GM19467 (cell line): Measurements from ENCODE around the gene SELPLG.
"Not testable (repeated sequence)": the region's sequence is repeated elsewhere in the genome, so short reads cannot be mapped to it uniquely, and the experiment has no call there.

Experiments used
- ATAC-seq: cut with Tn5 transposase; IDR thresholded peaks from one replicate; pipeline ENCODE4 v1.9.1; 2021; ENCODE audit warnings: mild to moderate bottlenecking, moderate library complexity; ENCODE audit not compliant: unreplicated experiment

The SELPLG gene

DNA sequence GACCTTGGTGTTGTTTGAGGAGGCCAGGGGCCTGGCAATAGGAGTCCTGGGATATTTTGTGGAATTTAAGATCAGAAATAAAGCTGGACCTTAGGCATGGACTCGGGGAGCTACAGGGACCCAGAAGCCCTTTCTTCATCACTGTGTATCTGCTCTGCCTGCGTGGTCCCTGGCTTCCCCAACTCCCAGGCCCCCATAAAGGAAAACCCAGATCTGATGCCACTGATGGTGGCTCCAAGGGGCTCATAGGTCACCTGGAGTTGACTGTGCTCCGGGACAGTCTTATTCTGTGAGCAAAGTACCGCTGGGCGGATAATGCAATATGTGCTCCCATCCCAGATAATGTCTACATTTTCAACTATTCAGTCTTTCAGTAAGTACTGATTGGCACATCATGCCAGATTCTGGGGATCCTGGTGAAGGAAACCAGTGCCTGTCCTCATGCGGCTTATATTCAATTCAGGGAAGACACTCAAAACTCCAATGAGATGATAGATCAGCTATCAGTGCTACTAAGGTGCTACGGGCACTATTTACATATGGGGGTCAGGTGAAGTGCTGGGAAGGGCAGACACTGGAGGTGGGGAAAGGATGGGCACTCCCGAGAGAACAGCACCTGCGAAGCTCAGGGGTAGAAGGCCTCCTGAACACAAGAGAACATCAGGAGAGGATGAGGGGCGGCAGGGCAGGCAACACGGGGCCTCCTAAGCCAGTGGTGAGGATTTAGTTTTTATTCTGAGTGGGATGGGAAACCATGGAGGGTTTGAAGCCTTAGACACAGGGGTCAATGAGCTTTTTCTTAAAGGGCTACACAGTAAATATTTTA lies 5.5 kb upstream of the SELPLG start:
- no peak for ATAC-seq

DNA sequence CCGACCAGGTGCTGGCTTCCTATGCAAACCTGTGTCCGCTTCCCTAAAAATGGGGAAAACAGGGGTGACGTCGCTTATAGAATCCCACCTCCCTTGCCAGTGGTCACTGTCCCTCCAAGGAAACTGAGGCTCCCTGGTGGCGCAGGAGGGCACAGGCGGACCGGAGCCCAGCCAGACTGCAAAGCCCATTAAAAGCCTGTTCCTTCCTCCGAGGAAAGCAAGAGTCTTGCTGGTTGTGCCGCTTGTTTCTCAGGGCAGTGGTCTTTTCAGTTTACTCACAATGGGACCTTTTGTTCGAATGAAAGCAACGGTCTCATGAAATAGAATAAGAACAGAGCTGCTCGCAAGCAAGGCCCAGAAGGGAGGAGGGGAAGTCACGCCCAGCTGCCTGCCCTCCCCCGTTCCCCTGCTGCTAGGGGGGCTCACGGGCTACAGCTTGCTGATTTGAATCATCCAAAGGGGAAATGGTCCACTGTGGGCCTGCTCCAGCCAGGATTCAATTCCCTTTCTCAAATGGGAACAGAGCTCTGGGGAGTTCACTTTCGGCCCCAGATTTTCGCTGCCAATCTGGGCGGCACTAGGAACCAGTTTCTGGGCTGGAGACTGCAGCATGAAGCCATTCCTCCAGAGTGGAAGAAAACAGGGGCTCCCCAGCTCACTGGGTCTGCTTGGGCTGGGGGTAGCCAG lies 4.6 kb upstream of the SELPLG start:
- no peak for ATAC-seq

DNA sequence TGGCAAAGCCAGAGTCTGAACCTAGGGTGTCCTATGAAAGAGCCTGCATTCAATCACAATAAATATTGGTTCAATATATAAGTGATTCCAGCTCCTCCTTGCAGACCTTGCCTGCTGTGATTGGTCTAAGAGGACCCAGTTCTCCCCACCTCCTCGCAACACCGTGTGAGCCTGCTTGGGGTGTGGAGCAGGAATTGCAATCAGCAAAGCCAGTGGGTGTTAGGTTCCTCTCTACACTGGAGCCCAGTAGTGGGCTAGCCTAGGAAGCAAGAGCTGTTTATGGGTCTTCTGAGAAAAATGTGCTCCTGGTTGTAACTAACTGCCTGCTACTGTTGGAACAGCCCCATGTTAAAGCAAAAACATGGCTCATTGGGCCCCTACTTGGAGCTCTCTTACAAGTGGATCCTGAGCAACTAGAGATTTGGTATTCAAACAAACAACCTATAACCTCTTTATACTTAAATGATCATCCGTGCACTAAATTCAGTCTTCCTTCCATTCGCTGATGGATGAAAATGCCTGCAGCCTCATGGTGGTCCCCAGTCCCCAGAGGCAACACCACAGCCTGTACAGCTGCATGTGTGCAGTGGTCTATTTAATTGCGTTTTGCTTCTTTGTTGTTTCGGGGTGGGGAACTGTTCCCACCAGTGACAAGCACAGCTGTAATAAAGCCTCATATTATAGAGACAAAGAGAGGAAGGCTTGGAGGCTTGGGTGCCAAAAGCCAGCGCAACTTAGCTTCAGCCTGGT lies 3.7 kb upstream of the SELPLG start:
- no peak for ATAC-seq

DNA sequence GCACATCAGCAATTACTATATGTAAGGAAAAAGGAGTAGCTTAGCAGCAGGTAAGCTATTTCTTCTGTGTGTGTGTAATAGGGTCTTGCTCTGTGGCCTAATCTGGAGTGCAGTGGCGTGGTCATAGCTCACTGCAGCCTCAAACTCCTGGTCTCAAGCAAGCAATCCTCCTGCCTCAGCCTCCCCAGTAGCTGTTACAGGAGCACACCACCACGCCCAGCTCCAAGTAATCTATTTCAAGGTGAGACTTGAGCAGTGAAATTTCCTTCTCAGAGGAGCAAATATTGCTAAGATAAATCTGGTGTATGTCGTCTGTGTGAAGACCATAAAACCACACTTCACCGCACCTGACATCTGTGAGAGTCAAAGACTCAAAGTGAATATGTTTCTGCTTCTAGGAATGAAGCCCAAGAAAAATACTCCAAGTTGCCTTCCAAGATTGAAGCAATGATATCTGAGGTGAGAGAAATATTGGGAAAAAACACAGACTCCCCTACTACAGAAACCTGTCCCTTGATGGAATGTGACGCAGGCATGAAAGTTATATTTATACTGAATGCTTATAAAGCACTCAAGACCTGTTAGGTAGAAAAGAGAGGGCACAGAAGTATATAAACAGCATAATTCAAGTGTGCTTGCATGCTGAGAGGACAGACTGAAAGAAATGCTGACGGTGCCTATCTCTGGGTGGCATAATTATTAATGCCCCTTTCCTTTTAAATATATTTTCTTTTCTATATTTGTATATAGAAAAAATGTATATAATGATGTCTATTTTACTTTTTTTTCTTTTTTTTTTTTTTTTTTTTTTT lies 2.5 kb upstream of the SELPLG start:
- peak; percentile 0 for ATAC-seq

DNA sequence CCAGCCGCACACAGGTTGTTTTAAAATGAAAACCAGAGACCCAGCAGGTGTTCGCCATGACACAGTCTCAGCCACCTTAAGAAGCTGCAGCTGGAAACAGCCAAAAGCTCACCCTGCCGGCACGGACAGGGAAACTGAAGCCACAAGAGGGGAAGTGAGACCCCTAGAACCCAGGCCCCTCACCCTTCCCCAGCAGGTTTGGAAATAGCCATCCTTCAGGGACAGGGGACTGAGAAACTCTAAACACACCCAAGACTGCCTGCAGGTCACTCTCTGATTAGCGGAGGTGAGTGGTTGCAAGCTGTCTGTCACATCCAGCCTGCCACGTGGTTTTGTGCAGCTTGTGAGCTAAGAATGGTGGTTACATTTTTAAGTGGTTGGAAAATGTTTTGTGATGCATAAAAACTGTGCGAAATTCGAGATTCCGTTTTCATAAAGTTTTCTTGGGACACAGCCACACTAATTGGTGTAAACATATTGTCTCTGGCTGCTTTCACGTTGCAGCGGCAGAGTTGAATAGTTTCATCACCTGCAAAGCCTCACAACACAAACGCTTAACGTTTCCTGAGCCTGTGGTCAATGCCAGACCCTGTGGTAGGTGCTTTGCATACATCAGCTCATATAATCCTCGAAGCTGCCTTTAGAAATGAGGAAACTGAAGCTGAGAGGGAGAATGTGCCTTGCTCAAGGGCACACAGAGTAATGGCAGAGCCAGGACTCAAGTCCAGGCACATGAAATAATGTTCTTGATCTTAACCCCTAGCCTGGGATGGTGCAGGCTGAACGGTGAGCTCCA lies 1.7 kb upstream of the SELPLG start:
- ATAC-seq = peak; percentile 53

DNA sequence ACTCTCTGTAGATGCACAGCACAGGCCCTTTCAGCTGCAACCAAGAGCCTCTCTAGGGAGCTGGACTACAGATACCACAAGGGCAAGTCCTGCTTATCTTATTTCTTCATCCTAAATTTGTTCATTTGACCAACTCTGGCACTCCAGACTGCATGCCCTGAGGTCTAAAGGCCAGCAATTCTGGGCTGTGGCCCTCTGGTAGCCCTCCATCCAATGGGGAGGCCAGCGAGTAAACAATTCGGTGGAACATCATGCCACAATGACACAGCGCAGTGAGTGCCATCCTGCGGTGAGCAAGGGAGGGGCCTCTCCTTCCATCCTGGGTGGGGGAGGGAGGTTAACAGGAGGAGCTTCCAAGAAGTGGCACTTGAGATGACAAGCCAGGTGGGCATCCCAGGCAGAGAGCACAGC lies 652 bp upstream of the SELPLG start:
- ATAC-seq = no peak

DNA sequence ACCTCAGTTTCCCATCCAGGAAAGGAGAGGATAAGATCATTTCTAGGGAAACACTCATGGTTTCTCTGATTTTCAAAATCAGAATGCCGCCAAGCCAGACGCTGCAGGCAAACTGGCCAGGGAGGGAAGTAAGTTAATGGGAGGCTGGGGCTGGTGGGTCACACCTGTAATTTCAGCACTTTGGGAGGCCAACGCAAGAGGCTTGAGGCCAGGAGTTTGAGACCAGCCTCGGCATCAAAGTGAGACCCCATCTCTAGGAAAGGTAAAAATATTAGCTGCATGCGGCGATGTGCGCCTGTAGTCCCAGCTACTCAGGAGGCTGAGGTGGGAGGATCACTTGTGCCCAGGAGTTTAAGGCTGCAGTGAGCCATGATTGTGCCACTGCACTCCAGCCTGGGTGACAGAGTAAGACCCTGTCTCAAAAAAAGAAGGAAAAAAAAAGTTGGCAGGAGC lies 587 bp downstream of the SELPLG start:
- no peak for ATAC-seq

DNA sequence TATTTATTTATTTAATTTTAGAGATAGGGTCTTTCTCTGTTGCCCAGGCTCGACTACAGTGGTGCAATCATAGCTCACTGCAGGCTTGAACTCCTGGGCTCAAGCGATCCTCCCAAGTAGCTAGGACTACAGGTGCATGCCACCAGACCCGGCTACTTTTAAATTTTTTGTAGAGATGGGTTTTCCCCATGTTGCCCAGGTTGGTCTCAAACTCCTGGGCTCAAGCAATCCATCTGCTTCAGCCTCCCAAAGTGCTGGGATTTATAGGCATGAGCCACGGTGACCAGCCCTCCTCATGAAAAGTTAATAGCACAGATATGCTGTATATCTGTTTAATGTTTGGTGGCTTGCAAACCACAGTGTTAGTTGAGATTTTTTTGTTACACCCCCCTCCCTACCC lies 2.4 kb downstream of the SELPLG start:
- not testable (repeated sequence) for ATAC-seq

DNA sequence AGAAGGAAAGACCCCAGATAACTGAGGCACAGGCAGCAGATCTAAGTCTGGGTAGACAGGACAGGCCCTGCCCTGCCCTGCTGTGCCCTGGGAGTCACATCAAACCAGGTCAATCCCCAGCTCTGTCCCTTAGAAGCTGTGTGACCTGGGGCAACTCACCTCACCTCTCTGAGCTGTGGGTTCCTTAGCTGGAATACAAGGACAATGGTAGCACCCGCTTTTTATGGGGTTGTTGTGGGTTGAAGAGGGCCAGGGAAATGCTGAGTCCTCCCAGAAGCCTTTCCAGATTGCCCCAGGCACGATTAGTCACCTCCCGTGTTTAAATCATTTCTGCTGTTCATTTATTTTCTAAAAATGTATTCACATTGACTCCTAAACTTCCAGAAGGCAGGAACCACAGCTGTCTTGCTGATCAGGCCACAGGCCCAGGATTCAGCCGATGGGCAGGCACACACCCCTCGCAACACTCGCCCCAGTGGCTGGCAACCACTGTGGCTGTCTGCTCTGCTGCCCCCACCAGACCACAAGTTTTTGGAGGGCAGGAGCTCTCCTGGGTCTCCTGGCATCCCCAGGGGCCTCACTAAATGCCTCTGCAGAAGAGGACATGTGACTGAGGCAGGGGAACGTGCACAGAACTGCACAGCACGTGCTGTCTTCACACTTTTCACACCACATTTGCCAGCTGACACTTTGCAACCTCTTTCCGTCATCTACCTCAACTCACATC lies 3.0 kb downstream of the SELPLG start:
- ATAC-seq = no peak

DNA sequence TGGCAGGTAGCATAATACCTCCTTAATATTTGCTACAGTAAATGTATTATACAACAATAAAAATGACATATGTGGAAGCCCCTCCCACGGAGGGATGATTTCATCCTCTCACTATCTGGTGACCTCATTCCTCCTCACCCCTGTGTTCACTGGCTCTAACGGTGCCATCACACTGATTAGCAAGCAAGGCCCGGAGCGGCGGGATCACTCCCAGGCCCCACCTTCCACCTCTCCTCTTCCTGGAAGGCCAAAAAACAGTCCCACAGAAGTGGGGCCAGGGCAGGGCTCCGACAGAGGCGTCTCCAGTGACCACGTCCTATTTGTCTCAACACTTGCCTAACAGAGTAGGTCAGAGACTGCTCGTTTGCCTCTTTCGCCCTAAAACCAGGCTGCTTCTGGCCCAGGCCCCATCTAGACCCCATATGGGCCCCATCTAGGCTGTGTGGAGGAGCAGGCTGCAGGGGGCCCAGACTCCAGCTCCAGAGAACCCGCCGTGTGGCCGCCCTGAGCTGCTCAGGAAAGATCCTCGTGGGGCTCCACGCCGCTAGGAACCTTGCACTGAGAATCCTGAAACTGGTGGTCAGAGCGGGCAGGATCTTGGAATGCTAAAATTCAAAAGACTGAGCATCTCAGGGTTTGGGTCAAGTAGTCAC lies 3.7 kb downstream of the SELPLG start:
- no peak for ATAC-seq

DNA sequence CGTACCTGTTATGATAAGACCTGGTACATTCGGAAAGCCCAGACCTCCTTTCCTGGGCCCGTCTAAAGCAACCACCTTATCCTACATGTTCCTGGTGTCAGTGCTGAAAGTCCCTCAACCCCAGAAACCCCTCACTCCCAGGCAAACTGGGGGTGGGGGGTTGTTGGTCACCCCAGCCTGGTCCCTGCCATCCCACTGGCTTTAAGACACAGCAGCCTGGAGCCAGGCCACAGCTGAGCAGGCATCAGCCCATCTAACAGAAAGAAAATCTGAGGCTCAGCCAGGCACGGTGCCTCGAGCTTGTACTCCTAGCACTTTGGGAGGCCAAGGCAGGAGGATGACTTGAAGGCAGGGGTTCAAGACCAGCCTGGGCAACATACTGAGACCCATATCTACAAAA lies 4.5 kb downstream of the SELPLG start:
- no peak for ATAC-seq

DNA sequence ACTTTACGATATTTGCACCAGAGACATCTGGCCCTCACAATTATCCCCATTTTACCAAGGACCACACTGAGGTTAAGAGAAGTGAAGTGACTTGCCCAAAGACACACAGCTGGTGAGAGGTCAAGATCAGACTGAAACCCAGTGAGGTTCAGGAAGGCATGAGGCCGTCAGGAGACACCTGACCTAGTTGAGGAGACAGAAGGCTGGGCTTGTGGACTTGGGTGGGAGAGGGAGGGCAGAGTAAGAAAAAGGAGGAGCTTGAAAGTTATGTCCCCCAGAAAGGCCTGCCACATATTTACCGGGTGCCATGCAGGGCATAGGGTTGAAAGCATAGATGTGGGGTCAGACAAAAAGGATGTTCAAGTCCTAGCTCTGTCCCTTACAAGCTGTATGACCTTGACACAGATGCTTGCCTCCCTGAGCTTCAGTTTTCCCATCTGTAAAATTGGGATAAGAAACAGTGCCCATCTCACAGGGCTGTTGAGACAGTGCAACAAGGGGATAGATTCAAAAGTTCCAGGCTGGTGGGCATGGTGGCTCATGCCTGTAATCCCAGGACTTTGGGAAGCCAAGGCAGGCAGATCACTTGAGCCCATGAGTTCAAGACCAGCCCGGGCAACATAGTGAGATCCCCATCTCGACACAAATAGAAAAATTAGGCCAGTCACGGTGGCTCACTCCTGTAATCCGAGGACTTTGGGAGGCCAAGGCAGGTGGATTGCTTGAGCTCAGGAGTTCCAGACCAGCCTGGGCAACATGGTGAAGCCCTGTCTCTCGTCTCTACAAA lies 6.4 kb downstream of the SELPLG start:
- ATAC-seq = no peak

DNA sequence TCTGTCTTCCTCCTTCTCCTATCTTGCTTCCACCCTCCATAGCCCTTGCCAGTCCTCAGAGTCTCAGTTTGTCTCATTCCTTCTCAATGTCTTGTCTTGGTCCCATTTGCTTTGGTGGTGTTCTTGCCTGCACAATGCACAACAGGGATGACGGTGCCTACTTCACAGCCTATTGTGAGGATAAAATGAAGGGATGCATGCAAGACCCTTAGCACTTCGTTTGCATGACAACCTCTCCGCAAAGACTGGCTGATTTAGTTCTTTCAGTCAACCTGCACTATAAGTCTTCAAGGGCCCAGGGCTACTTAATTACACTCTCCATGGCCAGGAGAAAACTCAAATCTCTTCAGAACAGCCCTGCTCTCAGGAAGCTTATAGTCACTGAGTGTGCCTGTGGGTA lies 8.5 kb downstream of the SELPLG start:
- ATAC-seq = no peak

DNA sequence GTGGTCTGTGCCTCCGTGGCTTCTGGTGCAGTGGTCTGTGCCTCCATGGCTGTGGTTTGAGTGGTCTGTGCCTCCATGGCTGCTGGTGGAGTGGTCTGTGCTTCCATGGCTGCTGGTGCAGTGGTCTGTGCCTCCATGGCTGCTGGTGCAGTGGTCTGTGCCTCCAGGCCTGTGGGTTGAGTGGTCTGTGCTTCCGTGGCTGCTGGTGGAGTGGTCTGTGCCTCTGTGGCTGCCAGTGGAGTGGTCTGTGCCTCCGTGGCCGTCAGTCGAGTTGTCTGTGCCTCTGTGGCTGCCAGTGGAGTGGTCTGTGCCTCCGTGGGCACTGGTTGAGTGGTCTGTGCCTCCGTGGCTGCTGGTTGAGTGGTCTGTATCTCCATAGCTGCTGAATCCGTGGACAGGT lies 10.1 kb downstream of the SELPLG start:
- ATAC-seq = no peak

DNA sequence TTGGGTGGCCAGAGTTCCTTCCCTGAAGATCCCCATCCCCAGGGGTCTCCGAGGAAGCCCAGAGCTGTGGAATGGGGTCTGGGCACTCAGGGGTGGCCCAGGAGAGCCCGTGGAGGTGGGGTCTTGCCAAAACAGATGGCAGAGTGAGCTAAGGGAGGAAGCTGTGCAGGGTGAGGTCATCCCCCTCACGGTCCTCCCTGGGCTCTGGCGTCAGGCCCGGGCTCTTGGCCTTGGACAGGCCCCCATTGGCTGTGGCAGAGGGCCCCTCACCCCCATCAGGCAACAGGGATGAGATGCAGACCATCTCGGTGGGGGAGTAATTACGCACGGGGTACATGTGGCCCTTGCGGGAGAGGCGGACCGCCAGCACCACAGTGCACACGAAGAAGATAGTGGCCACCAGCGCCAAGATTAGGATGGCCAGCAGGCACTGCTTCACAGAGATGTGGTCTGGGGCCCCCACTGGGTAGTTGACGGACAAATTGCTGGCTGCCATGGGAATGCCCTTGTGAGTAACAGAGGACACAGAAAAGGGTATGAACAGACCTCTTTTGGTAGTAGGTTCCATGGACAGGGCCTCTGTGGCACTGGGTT lies 10.7 kb downstream of the SELPLG start:
- ATAC-seq = no peak

DNA sequence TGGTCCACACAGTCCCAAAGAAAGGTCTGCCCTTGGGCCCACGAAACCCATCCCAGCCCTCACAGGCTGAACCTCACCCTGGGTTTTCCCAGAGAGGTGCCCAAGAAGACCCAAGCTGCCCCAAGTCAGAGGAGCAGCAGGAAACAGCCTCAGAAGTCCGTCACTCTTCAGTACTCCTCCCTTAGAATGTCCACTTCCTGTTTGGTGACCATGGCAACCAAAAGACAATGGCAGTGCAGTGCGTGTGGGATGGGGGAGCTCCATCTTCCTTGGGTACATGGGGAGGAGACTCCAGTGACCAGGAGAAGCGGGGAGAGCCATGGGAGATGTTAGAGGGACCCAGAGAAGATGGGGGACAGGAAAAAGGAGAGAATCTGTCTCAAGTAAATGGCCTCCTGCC lies 11.3 kb downstream of the SELPLG start:
- ATAC-seq = no peak

DNA sequence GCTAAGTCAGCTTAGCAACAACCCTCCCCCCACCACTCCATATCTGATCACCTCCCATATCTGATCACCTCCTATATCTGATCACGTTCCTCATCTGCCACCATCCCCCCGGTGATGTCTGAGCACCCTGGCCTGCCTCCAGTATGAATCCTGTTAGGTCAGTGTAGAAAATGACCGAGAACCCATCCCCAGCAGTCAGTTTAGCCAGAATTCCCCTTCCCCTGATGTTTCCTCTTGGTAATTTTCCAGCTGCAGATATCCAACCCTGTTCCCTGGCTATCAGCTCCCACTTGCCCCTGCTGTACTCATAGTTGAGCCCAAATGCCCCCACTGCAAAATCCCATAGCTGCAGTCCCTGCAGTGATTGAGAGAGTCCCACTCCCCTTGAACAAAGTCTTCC lies 12.5 kb downstream of the SELPLG start:
- no peak for ATAC-seq
